ENCODE results near the gene LMOD3.

LMOD3 gene

GRCh38 chr3:69059688-69060087 lies 62.7 kb downstream of the LMOD3 start:
- TF ChIP-seq, protein P1, sequence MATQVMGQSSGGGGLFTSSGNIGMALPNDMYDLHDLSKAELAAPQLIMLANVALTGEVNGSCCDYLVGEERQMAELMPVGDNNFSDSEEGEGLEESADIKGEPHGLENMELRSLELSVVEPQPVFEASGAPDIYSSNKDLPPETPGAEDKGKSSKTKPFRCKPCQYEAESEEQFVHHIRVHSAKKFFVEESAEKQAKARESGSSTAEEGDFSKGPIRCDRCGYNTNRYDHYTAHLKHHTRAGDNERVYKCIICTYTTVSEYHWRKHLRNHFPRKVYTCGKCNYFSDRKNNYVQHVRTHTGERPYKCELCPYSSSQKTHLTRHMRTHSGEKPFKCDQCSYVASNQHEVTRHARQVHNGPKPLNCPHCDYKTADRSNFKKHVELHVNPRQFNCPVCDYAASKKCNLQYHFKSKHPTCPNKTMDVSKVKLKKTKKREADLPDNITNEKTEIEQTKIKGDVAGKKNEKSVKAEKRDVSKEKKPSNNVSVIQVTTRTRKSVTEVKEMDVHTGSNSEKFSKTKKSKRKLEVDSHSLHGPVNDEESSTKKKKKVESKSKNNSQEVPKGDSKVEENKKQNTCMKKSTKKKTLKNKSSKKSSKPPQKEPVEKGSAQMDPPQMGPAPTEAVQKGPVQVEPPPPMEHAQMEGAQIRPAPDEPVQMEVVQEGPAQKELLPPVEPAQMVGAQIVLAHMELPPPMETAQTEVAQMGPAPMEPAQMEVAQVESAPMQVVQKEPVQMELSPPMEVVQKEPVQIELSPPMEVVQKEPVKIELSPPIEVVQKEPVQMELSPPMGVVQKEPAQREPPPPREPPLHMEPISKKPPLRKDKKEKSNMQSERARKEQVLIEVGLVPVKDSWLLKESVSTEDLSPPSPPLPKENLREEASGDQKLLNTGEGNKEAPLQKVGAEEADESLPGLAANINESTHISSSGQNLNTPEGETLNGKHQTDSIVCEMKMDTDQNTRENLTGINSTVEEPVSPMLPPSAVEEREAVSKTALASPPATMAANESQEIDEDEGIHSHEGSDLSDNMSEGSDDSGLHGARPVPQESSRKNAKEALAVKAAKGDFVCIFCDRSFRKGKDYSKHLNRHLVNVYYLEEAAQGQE (IDR thresholded peaks at IDR 0.05; ENCODE audit: insufficient read depth in 1 of 2, low read depth in 2 of 2, low read length in 2 of 2) = no peak
- no peak for TF ChIP-seq TAF1 (IDR thresholded peaks at IDR 0.05; ENCODE audit: borderline replicate concordance, insufficient read depth, low read length)
- TF ChIP-seq POLR2AphosphoS5 (IDR thresholded peaks at IDR 0.05; ENCODE audit: low read depth, low read length) = no peak
- no peak for TF ChIP-seq SIN3A (IDR thresholded peaks at IDR 0.05; ENCODE audit: borderline replicate concordance, insufficient read depth, low read length)
- TF ChIP-seq FOXP2 (optimal IDR thresholded peaks at IDR 0.05; ENCODE audit: borderline replicate concordance, extremely low read depth, extremely low read length, insufficient read depth) = no peak

GRCh38 chr3:69058947-69059224 lies 63.5 kb downstream of the LMOD3 start:
- TF ChIP-seq FOXP2 (optimal IDR thresholded peaks at IDR 0.05; ENCODE audit: borderline replicate concordance, extremely low read depth, extremely low read length, insufficient read depth) (no peak), POLR2AphosphoS5 (IDR thresholded peaks at IDR 0.05; ENCODE audit: low read depth, low read length) (no peak), SIN3A (IDR thresholded peaks at IDR 0.05; ENCODE audit: borderline replicate concordance, insufficient read depth, low read length) (no peak), TAF1 (IDR thresholded peaks at IDR 0.05; ENCODE audit: borderline replicate concordance, insufficient read depth, low read length) (no peak)

DNA sequence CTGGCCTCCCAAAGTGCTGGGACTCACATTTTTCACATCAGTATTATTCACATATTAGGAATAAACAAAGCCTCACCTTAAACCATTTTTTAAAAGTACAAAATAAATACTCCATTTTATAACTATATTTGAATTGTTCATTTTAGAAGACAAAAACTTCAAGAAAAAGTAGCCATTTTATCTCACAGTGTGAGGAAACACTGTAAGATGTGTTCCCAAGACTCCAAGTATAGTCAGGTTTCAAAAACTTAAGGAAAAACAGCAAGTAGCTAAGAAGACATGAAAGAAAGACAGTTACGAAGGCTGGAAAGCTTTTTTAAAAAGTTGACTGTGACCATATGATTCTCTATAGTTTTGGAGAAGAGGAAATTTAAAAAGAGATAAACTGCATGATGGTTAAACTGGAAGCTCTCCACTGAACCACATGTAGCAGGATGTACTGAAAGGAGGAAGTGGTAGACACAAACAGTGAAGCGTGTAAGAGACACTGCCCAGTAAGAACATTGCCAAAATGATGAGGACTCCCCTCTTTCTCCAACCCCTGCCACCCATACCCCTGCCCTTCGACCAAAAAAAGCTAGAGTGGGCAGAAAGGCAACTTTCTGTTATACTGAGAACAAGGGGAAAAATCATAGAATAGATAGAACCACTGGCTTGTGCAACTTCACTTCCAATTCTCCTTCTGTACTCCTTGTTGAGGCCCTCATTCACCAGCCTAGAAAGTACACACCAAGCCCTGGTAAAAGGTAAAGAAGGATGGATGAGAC lies 64.0 kb downstream of the LMOD3 start:
- no peak for TF ChIP-seq POLR2AphosphoS5 (IDR thresholded peaks at IDR 0.05; ENCODE audit: low read depth, low read length)

All from PFSK-1 (cell line).